Measurements from ENCODE around the gene RAB17.
A peak's percentile ranks its signal among the peaks of the same experiment; 100 is the strongest.

Gene RAB17

GRCh38 chr2:237590272-237591140, at the start of gene RAB17:
Gene RAB17 (minus strand): TSS chr2:237590734. CDS start chr2:237586154, 4,580 bp downstream.
- no peaks in the 10 kb centered on the region for H3K9me3 Mint-ChIP-seq
- H3K4me3 Mint-ChIP-seq: no peak within 1 kb of the TSS
- no peak within 1 kb of the TSS for H3K27ac Mint-ChIP-seq
- no peaks in the 10 kb centered on the region for H3K36me3 Mint-ChIP-seq (ENCODE audit: low read depth)
- H3K4me1 Mint-ChIP-seq (ENCODE audit: low read depth): peaks cover 10% of the 10 kb centered on the region
- H3K27me3 Mint-ChIP-seq: peaks cover 5% of the 10 kb centered on the region

- H3K4me3 Mint-ChIP-seq: no peak overlapping the region
- H3K27ac Mint-ChIP-seq: no peak overlapping the region
- peaks cover 7% of the 10 kb centered on the region for H3K4me1 Mint-ChIP-seq (ENCODE audit: low read depth)
- peaks cover 2% of the 10 kb centered on the region for H3K36me3 Mint-ChIP-seq (ENCODE audit: low read depth)
- H3K27me3 Mint-ChIP-seq: peaks cover 10% of the 10 kb centered on the region
- H3K9me3 Mint-ChIP-seq: peaks cover 2% of the 10 kb centered on the region
Measured at GRCh38 chr2:237639836-237640220, 49.3 kb upstream of the RAB17 start.

GRCh38 chr2:237639052-237639835, 48.7 kb upstream of the RAB17 start:
- Mint-ChIP-seq H3K36me3 (ENCODE audit: low read depth) (peaks cover 4% of the 10 kb centered on the region), H3K4me1 (ENCODE audit: low read depth) (peaks cover 7% of the 10 kb centered on the region), H3K4me3 (no peak overlapping the region), H3K27ac (no peak overlapping the region), H3K9me3 (peaks cover 5% of the 10 kb centered on the region), H3K27me3 (peaks cover 11% of the 10 kb centered on the region)

GRCh38 chr2:237638176-237638575, 47.6 kb upstream of the RAB17 start:
- peaks cover 5% of the 10 kb centered on the region for H3K9me3 Mint-ChIP-seq
- peaks cover 11% of the 10 kb centered on the region for H3K27me3 Mint-ChIP-seq
- peaks cover 4% of the 10 kb centered on the region for H3K36me3 Mint-ChIP-seq (ENCODE audit: low read depth)
- H3K27ac Mint-ChIP-seq: no peak overlapping the region
- H3K4me1 Mint-ChIP-seq (ENCODE audit: low read depth): peaks cover 7% of the 10 kb centered on the region
- no peak overlapping the region for H3K4me3 Mint-ChIP-seq

- Mint-ChIP-seq H3K27me3 (peaks cover 11% of the 10 kb centered on the region), H3K4me3 (no peak overlapping the region), H3K36me3 (ENCODE audit: low read depth) (peaks cover 4% of the 10 kb centered on the region), H3K9me3 (peaks cover 5% of the 10 kb centered on the region), H3K4me1 (ENCODE audit: low read depth) (peaks cover 7% of the 10 kb centered on the region), H3K27ac (no peak overlapping the region)
Measured at GRCh38 chr2:237637429-237638135, 47.0 kb upstream of the RAB17 start.

- Mint-ChIP-seq H3K27me3 (peaks cover 11% of the 10 kb centered on the region), H3K27ac (no peak overlapping the region), H3K4me3 (no peak overlapping the region), H3K9me3 (peaks cover 5% of the 10 kb centered on the region), H3K36me3 (ENCODE audit: low read depth) (peaks cover 4% of the 10 kb centered on the region), H3K4me1 (ENCODE audit: low read depth) (peaks cover 8% of the 10 kb centered on the region)
Measured at GRCh38 chr2:237636578-237636977, 46.0 kb upstream of the RAB17 start.

GRCh38 chr2:237633061-237633561, 42.6 kb upstream of the RAB17 start:
- Mint-ChIP-seq H3K4me1 (ENCODE audit: low read depth) (peaks cover 28% of the 10 kb centered on the region), H3K4me3 (no peak overlapping the region), H3K27me3 (peaks cover 30% of the 10 kb centered on the region), H3K9me3 (peaks cover 5% of the 10 kb centered on the region), H3K27ac (no peak overlapping the region), H3K36me3 (ENCODE audit: low read depth) (peaks cover 4% of the 10 kb centered on the region)

- Mint-ChIP-seq H3K27ac (no peak overlapping the region), H3K9me3 (peaks cover 5% of the 10 kb centered on the region), H3K36me3 (ENCODE audit: low read depth) (peaks cover 4% of the 10 kb centered on the region), H3K27me3 (peaks cover 31% of the 10 kb centered on the region), H3K4me1 (ENCODE audit: low read depth) (peaks cover 30% of the 10 kb centered on the region), H3K4me3 (no peak overlapping the region)
Measured at GRCh38 chr2:237631801-237632585, 41.5 kb upstream of the RAB17 start.

- H3K27ac Mint-ChIP-seq: peak overlapping the region; percentile 7
- no peak overlapping the region for H3K4me3 Mint-ChIP-seq
Measured at GRCh38 chr2:237631007-237631785, 40.7 kb upstream of the RAB17 start.

GRCh38 chr2:237630216-237631000, 39.9 kb upstream of the RAB17 start:
- Mint-ChIP-seq H3K27ac (no peak overlapping the region), H3K27me3 (peaks cover 37% of the 10 kb centered on the region), H3K4me3 (no peak overlapping the region), H3K4me1 (ENCODE audit: low read depth) (peaks cover 30% of the 10 kb centered on the region), H3K9me3 (peaks cover 5% of the 10 kb centered on the region), H3K36me3 (ENCODE audit: low read depth) (peaks cover 4% of the 10 kb centered on the region)

More at GRCh38 chr2:237631007-237631785, 40.7 kb upstream of the RAB17 start:
- H3K27me3 Mint-ChIP-seq: peaks cover 30% of the 10 kb centered on the region
- peaks cover 4% of the 10 kb centered on the region for H3K36me3 Mint-ChIP-seq (ENCODE audit: low read depth)
- peaks cover 5% of the 10 kb centered on the region for H3K9me3 Mint-ChIP-seq
- H3K4me1 Mint-ChIP-seq (ENCODE audit: low read depth): peaks cover 29% of the 10 kb centered on the region

GRCh38 chr2:237629739-237630138, 39.2 kb upstream of the RAB17 start:
- no peak overlapping the region for H3K4me3 Mint-ChIP-seq
- H3K27ac Mint-ChIP-seq: no peak overlapping the region
- peaks cover 38% of the 10 kb centered on the region for H3K27me3 Mint-ChIP-seq
- H3K4me1 Mint-ChIP-seq (ENCODE audit: low read depth): peaks cover 30% of the 10 kb centered on the region
- H3K9me3 Mint-ChIP-seq: peaks cover 2% of the 10 kb centered on the region
- H3K36me3 Mint-ChIP-seq (ENCODE audit: low read depth): peaks cover 2% of the 10 kb centered on the region

GRCh38 chr2:237629188-237629534, 38.6 kb upstream of the RAB17 start:
- H3K27me3 Mint-ChIP-seq: peaks cover 38% of the 10 kb centered on the region
- no peaks in the 10 kb centered on the region for H3K36me3 Mint-ChIP-seq (ENCODE audit: low read depth)
- H3K27ac Mint-ChIP-seq: no peak overlapping the region
- peaks cover 30% of the 10 kb centered on the region for H3K4me1 Mint-ChIP-seq (ENCODE audit: low read depth)
- H3K4me3 Mint-ChIP-seq: no peak overlapping the region
- no peaks in the 10 kb centered on the region for H3K9me3 Mint-ChIP-seq
